HG03354 (cell line): ENCODE measurements around the gene USH2A.
A peak's percentile ranks its signal among the peaks of the same experiment; 100 is the strongest.

Source experiments
- ATAC-seq: cut with Tn5 transposase; IDR thresholded peaks from one replicate; pipeline ENCODE4 v1.9.1; 2021; ENCODE audit warnings: mild to moderate bottlenecking; ENCODE audit not compliant: unreplicated experiment, poor library complexity, severe bottlenecking

USH2A gene

GRCh38 chr1:215643592-215644321 is 779.5 kb downstream of the USH2A start:
- no peak for ATAC-seq

- ATAC-seq: no peak
Observed at GRCh38 chr1:215640429-215641148, 782.7 kb downstream of the USH2A start.

- ATAC-seq: no peak
Observed at GRCh38 chr1:215637041-215637573, 786.1 kb downstream of the USH2A start.

GRCh38 chr1:215636258-215636965 is 786.8 kb downstream of the USH2A start:
- ATAC-seq: no peak

- ATAC-seq: no peak
Observed at GRCh38 chr1:215635827-215636226, 787.4 kb downstream of the USH2A start.

- ATAC-seq: no peak
Observed at GRCh38 chr1:215631489-215631888, 791.8 kb downstream of the USH2A start.

- no peak for ATAC-seq
Observed at GRCh38 chr1:215631040-215631439, 792.2 kb downstream of the USH2A start.

- ATAC-seq: no peak
Observed at GRCh38 chr1:215625949-215626348, 797.3 kb downstream of the USH2A start.

- ATAC-seq: no peak
Observed at GRCh38 chr1:215623162-215623561, 800.1 kb downstream of the USH2A start.

- ATAC-seq: peak; percentile 51
Observed at GRCh38 chr1:215617979-215618378, 805.3 kb downstream of the USH2A start.

GRCh38 chr1:215612391-215612790 is 810.9 kb downstream of the USH2A start:
- no peak for ATAC-seq

GRCh38 chr1:215608646-215609045 is 814.6 kb downstream of the USH2A start:
- no peak for ATAC-seq

- no peak for ATAC-seq
Observed at GRCh38 chr1:215607412-215607811, 815.8 kb downstream of the USH2A start.

GRCh38 chr1:215606564-215607168 is 816.6 kb downstream of the USH2A start:
- peak; percentile 69 for ATAC-seq

GRCh38 chr1:215606036-215606435 is 817.2 kb downstream of the USH2A start:
- ATAC-seq: no peak

GRCh38 chr1:215605011-215605621 is 818.1 kb downstream of the USH2A start:
- ATAC-seq: no peak

- no peak for ATAC-seq
Observed at GRCh38 chr1:215603319-215603718, 819.9 kb downstream of the USH2A start.

- ATAC-seq: no peak
Observed at GRCh38 chr1:215601276-215601675, 822.0 kb downstream of the USH2A start.

- no peak for ATAC-seq
Observed at GRCh38 chr1:215600867-215601266, 822.4 kb downstream of the USH2A start.
